ENCODE data around the gene KCNQ1. TPM values are rescaled to one million over a fixed set of nuclear protein-coding genes. Genes with fewer than 3 reads are reported as not detected.

KCNQ1 gene
- total RNA-seq, 2 donors from 2014 or later: 51.4 to 55.8 TPM

DNA sequence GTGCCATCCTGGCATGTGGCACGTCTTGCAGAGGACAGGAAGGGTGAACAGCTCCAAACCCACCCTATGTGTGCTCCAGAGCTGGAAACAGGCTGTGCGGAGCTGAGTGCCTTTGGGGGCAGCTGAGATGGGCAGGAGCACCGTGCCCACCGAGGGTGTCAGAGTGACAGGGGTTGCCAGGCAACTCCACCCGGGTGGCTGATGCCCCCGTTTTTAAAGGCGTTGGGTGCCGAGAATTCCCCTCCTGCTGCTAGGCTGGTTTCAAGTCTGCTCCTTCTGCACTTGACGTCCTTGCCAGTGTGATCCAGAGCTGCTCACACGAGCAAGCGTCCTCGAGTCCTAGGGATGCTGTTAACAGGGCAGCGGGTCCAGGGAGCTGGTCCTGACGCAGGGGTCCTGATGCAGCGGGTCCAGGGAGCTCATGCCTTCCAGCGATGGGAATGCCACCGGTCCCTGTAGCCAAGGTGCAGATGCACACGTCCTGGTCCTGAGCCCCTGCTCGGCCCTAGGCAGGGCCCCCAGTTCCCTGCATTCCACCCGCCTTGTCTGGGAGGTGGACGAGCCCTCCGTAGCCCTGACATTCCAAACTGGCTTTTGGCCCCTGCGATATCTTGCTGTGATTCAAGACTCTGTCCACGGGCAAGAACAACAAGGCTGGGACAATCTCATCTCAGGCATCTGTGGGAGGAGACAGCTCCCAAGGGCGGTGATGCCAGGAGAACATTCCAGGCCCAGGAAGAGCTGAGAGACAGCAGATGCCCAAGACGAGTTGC, 4.9 kb downstream of the KCNQ1 start:
- Histone ChIP-seq H3K9ac (ENCODE audit: low read depth in 2 of 2, low read length in 2 of 2) (no peak overlapping the region), H3K36me3 (no peaks in the 10 kb centered on the region), H3K27me3 (no peaks in the 10 kb centered on the region), H3K9me3 (no peaks in the 10 kb centered on the region), H3K27ac (no peak overlapping the region), H3K4me3 (no peak overlapping the region), H3K4me1 (peaks cover 19% of the 10 kb centered on the region)
- no peak for DNase-seq
- TF ChIP-seq, protein P1, sequence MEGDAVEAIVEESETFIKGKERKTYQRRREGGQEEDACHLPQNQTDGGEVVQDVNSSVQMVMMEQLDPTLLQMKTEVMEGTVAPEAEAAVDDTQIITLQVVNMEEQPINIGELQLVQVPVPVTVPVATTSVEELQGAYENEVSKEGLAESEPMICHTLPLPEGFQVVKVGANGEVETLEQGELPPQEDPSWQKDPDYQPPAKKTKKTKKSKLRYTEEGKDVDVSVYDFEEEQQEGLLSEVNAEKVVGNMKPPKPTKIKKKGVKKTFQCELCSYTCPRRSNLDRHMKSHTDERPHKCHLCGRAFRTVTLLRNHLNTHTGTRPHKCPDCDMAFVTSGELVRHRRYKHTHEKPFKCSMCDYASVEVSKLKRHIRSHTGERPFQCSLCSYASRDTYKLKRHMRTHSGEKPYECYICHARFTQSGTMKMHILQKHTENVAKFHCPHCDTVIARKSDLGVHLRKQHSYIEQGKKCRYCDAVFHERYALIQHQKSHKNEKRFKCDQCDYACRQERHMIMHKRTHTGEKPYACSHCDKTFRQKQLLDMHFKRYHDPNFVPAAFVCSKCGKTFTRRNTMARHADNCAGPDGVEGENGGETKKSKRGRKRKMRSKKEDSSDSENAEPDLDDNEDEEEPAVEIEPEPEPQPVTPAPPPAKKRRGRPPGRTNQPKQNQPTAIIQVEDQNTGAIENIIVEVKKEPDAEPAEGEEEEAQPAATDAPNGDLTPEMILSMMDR (IDR thresholded peaks at IDR 0.05): no peak
- intact Hi-C loops (cut with DNase I): no loop called here

DNA sequence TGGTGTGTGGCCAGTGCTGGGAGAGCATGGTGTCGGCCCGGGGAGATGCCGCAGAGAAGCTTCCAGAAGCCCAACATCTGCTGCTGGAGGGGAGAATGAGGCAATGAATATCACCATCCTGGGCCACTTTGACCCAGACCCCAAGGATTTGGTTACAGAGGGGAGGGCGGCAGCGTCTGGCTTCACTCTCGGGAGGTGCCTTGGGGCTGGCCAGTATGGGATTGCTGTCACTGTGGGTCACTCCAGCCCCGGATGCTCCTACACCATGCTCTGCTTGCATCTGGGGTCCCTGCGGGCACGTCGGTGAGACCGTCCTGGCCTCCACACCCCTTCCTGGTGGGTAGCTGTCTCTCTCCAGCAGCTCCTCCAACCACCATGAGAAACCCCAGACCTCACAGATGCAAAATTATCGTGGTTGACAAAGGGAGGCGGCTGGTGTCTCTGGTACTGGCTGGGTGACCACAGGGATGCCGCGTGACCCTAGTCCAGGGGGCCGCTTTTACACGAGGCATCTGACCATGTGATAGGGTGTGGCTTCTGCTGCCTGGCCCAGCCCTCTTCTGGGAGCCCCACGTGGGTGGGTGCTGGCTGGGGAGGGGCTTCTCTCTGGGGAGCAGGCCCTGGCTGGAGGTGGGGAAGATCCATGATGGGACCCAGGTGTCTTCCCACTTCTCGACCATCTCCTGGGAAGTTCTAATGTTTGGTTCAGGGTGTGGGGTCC, 5.7 kb downstream of the KCNQ1 start:
- no peak for DNase-seq
- Histone ChIP-seq H3K36me3 (no peaks in the 10 kb centered on the region), H3K4me3 (no peak overlapping the region), H3K9me3 (no peaks in the 10 kb centered on the region), H3K27ac (no peak overlapping the region), H3K27me3 (no peaks in the 10 kb centered on the region), H3K4me1 (peaks cover 19% of the 10 kb centered on the region), H3K9ac (ENCODE audit: low read depth in 2 of 2, low read length in 2 of 2) (no peak overlapping the region)
- TF ChIP-seq, protein P1 (IDR thresholded peaks at IDR 0.05): no peak
- intact Hi-C loops (cut with DNase I): no loop called here

- no peak overlapping the region for H3K27ac ChIP-seq
- H3K4me1 ChIP-seq: peaks cover 13% of the 10 kb centered on the region
- no peak overlapping the region for H3K4me3 ChIP-seq
- no peaks in the 10 kb centered on the region for H3K36me3 ChIP-seq
- H3K9ac ChIP-seq (ENCODE audit: low read depth in 2 of 2, low read length in 2 of 2): no peak overlapping the region
- TF ChIP-seq, protein P1 (IDR thresholded peaks at IDR 0.05): no peak
- H3K27me3 ChIP-seq: no peaks in the 10 kb centered on the region
- DNase-seq: no peak
- H3K9me3 ChIP-seq: no peaks in the 10 kb centered on the region
- intact Hi-C loops (cut with DNase I): no loop called here
These were observed 6.5 kb downstream of the KCNQ1 start for GRCh38 chr11:2451336-2451735.

DNA sequence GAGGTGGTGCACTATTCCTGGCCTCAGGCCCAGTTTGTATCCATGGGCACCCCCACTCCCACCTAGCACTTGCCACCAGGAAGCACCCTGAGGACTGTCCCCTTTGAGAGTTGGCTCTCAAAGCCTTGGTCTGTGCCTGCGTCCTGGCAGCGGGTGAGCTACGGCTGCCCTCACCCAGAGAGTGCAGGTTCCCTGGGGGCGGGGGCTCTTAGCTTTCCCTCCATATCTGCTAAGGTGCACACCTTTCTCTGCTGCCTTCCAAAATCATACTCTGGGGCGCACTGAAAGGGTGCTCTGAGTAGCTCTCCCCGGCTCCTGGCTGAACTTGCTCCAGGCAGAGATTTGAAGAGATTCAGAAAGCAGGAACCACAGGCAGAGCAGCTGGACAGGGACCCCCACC, 7.1 kb downstream of the KCNQ1 start:
- Histone ChIP-seq H3K36me3 (no peaks in the 10 kb centered on the region), H3K4me3 (no peak overlapping the region), H3K9me3 (no peaks in the 10 kb centered on the region), H3K27me3 (no peaks in the 10 kb centered on the region), H3K27ac (no peak overlapping the region), H3K9ac (ENCODE audit: low read depth in 2 of 2, low read length in 2 of 2) (no peak overlapping the region), H3K4me1 (peaks cover 7% of the 10 kb centered on the region)
- TF ChIP-seq, protein P1 (IDR thresholded peaks at IDR 0.05): no peak
- DNase-seq: no peak
- intact Hi-C loops (cut with DNase I): no loop called here

GRCh38 chr11:2452321-2453012, 7.7 kb downstream of the KCNQ1 start:
- Histone ChIP-seq H3K4me1 (peaks cover 3% of the 10 kb centered on the region), H3K27ac (no peak overlapping the region), H3K9ac (ENCODE audit: low read depth in 2 of 2, low read length in 2 of 2) (no peak overlapping the region), H3K4me3 (no peak overlapping the region), H3K9me3 (no peaks in the 10 kb centered on the region), H3K36me3 (no peaks in the 10 kb centered on the region), H3K27me3 (no peaks in the 10 kb centered on the region)
- intact Hi-C loops (cut with DNase I): no loop called here
- TF ChIP-seq, protein P1 (IDR thresholded peaks at IDR 0.05): no peak
- DNase-seq: no peak
